Measurements from ENCODE around the gene GPR157.
"Not testable (repeated sequence)": the region's sequence is repeated elsewhere in the genome, so short reads cannot be mapped to it uniquely, and the experiment has no call there.

Gene GPR157

DNA sequence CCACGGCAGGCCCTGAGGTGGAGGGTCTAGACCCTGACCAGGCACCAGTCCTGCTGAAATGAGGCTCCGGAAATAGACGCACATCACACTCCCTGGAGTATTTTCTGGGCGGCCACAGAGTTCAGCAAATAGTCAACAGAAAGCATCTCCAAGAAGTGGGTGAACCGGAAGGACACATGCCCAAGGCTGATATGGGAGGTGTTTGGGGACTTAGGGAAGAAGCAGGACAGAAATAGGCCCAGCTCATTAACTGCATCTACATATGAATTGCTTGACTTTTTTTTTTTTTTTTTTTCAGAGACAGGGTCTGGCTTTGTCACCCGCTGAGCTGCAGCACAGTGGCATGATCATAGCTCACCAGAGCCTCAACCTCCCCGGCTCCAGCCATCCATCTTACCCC is 36.5 kb upstream of the GPR157 start:
- TF ChIP-seq, protein P1, sequence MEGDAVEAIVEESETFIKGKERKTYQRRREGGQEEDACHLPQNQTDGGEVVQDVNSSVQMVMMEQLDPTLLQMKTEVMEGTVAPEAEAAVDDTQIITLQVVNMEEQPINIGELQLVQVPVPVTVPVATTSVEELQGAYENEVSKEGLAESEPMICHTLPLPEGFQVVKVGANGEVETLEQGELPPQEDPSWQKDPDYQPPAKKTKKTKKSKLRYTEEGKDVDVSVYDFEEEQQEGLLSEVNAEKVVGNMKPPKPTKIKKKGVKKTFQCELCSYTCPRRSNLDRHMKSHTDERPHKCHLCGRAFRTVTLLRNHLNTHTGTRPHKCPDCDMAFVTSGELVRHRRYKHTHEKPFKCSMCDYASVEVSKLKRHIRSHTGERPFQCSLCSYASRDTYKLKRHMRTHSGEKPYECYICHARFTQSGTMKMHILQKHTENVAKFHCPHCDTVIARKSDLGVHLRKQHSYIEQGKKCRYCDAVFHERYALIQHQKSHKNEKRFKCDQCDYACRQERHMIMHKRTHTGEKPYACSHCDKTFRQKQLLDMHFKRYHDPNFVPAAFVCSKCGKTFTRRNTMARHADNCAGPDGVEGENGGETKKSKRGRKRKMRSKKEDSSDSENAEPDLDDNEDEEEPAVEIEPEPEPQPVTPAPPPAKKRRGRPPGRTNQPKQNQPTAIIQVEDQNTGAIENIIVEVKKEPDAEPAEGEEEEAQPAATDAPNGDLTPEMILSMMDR (IDR thresholded peaks at IDR 0.05; ENCODE audit: low read depth, low read length, missing control alignments), result no peak
- H3K4me3 ChIP-seq (replicated peaks; ENCODE audit: low read depth, low read length), result no peak overlapping the region
- DNase-seq (ENCODE audit: extremely low read depth, low read depth), result no peak

DNA sequence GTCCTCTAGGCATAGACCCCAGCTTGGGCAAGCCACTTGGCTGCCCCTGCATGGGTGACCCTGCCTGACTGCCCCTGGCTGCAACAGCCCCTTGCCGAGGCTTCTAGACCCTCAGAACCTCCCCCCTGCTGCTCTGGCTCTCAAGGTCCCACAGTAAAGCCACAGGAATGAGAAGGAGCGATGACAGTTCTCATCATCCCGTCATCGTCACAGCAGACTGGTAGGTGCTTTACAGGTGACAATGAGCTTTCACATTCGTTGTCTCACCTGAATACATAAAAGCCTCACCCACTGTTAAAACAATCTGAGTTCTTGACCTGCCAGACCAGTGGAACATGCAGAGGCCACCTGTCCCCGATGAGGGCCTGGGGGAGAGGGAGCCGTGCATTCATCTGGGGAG is 36.0 kb upstream of the GPR157 start:
- H3K4me3 ChIP-seq (replicated peaks; ENCODE audit: low read depth, low read length), result no peak overlapping the region
- TF ChIP-seq, protein P1 (IDR thresholded peaks at IDR 0.05; ENCODE audit: low read depth, low read length, missing control alignments), result no peak
- DNase-seq (ENCODE audit: extremely low read depth, low read depth), result no peak

DNA sequence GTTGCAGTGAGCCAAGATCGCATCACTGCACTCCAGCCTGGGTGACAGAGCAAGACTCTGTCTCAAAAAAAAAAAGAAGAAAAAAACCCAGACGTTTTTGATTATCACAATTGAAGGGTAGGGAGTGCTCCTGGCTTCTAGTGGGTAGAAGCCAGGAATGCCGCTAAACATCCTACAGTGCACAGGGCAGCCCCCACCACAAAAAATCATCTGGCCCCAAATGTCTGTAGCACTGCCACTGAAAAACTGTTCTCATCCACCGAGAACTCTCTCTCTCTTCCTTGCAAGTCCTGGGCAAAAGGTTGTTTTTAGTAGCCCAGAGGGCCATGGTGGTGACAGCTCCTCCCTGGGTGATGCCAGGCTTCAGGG is 35.6 kb upstream of the GPR157 start:
- TF ChIP-seq, protein P1 (IDR thresholded peaks at IDR 0.05; ENCODE audit: low read depth, low read length, missing control alignments), result no peak
- no peak overlapping the region for H3K4me3 ChIP-seq (replicated peaks; ENCODE audit: low read depth, low read length)
- DNase-seq (ENCODE audit: extremely low read depth, low read depth), result no peak

DNA sequence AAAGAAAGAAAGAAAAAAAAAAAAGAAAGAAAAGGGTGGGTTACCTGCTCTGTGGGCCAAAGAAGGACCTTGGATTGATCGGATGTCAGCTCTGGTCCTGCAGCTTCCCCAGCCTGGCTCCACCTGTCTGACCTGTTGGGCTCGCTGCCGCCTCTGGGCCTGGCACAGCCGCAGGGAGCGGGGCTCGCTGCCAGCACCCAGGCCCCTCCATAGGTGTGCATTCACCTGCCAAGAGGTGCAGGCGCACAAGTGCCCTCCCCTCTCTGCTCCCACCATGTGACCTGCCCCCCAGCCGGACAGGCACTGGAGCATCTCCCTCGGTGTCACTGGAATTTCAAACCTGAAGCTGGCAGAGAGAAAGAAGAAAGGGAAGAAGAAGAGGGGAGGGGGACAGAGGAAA is 33.1 kb upstream of the GPR157 start:
- H3K4me3 ChIP-seq (replicated peaks; ENCODE audit: low read depth, low read length), result no peak overlapping the region

DNA sequence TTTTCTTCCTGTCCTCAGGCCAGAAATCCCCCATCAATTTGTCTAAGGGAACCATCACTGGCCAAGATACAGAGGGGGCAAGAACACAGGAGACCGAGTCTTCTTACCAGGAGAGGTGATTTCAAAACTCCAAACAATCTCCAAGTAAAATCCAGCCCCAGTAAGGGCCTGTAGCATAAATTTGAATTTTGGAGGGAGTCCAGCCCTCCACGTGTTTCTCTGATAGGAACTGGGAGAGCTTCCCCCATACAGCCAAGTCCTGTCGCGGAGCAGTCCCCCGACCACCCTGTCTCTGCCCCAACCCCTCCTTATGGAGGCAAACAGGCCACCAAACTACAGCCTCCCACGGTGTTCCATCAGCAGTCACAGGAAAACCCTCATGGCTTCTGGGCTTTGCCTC is 32.4 kb upstream of the GPR157 start:
- H3K4me3 ChIP-seq (replicated peaks; ENCODE audit: low read depth, low read length), result no peak overlapping the region
- DNase-seq (ENCODE audit: extremely low read depth, low read depth), result no peak
- TF ChIP-seq, protein P1 (IDR thresholded peaks at IDR 0.05; ENCODE audit: low read depth, low read length, missing control alignments), result no peak

More for the DNA sequence above, 33.1 kb upstream of the GPR157 start:
- no peak for DNase-seq (ENCODE audit: extremely low read depth, low read depth)
- TF ChIP-seq, protein P1 (IDR thresholded peaks at IDR 0.05; ENCODE audit: low read depth, low read length, missing control alignments), result no peak

DNA sequence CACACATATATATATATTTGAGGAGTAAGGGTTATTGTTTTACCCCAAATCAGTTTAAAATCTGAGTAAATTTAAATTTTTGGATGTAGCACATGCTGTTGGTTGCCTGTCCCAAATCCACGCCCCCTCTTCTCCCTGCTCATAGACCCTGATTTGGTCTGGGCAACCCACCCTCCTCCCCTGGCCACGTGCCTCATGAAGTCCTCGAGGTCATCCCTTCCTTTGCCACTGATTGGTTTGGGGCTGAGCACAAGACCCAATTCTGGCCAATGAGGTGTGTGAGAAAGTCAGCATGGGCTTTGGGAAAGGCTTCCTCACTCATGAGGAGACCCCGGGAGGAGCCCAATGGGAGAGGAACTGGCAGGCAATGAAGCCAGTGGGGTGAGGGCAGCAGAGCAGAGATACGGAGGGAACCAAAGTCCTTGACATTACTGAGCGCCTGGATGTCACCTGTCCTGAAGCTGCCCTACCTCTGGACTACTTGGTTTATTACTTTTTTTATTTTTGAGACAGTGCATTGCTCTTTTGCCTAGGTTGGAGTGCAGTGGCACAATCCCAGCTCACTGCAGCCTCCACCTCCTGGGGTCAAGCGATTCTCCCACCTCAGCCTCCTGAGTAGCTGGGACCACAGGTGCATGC is 31.3 kb upstream of the GPR157 start:
- H3K4me3 ChIP-seq (replicated peaks; ENCODE audit: low read depth, low read length), result no peak overlapping the region
- TF ChIP-seq, protein P1 (IDR thresholded peaks at IDR 0.05; ENCODE audit: low read depth, low read length, missing control alignments), result no peak
- DNase-seq (ENCODE audit: extremely low read depth, low read depth), result no peak

DNA sequence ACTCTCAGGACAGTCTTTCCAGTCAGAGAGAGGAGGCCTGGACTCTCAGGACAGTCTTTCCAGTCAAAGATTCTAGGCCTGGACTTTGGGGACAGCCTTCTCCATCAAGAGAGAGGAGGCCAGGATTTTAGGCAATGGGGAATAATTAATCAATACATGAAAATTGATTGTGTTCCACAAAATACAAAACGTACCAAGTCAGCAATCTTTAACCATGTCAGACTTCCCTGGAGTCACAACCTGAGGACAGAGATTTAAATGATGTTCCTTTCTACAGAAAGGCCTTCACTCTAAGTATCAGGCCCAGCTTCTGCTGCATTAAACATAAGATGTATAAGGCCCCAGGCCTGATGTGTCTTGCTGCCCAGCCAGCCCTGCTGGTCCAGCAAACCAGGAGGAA is 27.0 kb upstream of the GPR157 start:
- no peak overlapping the region for H3K4me3 ChIP-seq (replicated peaks; ENCODE audit: low read depth, low read length)
- no peak for DNase-seq (ENCODE audit: extremely low read depth, low read depth)
- TF ChIP-seq, protein P1 (IDR thresholded peaks at IDR 0.05; ENCODE audit: low read depth, low read length, missing control alignments), result no peak

DNA sequence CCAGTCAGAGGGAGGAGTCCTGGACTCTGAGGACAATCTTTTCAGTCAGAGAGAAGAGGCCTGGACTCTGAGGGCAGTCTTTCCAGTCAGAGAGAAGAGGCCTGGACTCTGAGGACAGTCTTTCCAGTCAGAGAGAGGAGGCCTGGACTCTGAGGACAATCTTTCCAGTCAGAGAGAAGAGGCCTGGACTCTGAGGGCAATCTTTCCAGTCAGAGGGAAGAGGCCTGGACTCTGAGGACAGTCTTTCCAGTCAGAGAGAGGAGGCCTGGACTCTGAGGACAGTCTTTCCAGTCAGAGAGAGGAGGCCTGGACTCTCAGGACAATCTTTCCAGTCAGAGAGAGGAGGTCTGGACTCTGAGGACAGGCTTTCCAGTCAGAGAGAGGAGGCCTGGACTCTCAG is 26.5 kb upstream of the GPR157 start:
- not testable (repeated sequence) for DNase-seq (ENCODE audit: extremely low read depth, low read depth); H3K4me3 ChIP-seq (replicated peaks; ENCODE audit: low read depth, low read length)

Data from HFF-Myc (cell line).